Activated CD4-positive, alpha-beta T cell treated with anti-CD3 and anti-CD28 coated beads, Interleukin-2, Interleukin-4, amounts not matched to agents 100 ng/mL and 50 ng/mL, durations not matched to agents 16 hours and 8 hours (primary cell): ENCODE data around the gene COQ2.
"Not testable (repeated sequence)": the region's sequence is repeated elsewhere in the genome, so short reads cannot be mapped to it uniquely, and the experiment has no call there.

Experiments
- DNase-seq: peaks from one replicate; pipeline ENCODE4 v3.0.0-alpha.2; 2020; ENCODE audit warnings: low spot score

Gene COQ2, protein sequence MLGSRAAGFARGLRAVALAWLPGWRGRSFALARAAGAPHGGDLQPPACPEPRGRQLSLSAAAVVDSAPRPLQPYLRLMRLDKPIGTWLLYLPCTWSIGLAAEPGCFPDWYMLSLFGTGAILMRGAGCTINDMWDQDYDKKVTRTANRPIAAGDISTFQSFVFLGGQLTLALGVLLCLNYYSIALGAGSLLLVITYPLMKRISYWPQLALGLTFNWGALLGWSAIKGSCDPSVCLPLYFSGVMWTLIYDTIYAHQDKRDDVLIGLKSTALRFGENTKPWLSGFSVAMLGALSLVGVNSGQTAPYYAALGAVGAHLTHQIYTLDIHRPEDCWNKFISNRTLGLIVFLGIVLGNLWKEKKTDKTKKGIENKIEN

DNA sequence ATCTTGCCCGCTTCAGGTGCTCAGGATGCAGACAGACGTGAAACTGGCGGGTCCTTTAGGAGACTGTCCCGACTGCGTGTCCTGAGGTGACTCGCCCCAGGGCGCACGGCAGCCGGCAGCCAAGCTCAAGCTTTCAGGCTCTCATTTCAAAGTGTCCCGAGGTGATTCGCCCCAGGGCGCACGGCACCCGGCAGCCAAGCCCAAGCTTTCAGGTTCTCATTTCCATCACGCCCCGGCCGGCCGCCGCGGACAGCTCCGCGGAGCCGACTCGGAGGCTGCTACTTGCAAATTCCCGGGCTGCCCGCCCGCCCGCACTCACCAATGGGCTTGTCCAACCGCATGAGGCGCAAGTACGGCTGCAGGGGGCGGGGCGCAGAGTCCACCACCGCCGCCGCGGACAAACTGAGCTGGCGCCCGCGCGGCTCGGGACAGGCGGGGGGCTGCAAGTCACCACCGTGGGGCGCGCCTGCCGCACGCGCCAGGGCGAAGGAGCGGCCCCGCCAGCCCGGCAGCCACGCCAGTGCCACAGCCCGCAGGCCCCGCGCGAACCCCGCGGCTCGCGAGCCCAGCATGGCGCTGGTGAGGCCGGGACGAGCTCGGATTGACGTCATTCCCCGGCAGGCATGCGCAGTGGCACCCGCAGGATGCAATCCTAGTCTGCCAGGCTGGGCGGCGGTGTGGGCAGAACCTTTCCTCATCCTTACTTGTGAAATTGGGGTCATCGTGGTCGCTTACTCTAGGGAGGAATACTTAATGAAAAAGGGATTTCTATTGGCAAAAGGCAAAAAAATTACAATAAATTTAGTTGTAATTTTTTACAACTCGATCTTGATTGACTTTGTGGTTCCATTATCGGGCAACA is at the start of gene COQ2:
TSS of gene COQ2 (minus strand) at position 606 of the 862 bp plus-strand sequence. CDS start at position 572, 34 bp downstream.
- DNase-seq, result peak; percentile 95

- no peak for DNase-seq
Measured at GRCh38 chr4:83331956-83332355, 47.4 kb upstream of the COQ2 start.

DNA sequence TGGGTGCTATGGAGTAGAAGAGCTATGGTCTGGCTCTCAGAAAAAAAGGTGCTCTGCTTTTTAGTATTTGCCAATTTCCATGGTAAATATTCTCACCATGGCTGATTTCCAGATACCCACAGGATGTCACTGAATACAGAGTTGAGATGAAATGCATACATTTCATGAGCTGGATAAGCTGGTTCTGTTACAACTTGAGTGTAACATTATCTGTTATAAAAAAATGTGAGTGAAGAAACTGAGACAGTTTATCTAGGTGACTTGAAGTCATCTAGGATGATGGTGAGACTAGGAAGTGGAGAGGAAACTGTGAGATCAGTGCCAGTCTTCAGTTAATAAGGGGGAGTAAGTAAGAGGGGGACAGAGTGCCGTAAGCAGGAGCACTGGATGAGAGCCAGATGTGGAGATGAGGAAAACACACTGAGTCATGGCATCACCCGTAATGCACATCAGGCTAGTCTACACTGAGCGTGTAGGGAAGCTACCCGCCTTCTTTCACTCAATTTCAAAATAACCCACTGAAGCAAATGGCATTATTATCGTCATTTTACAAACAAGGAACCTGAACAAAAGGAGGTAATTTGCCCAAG is 45.0 kb upstream of the COQ2 start:
- DNase-seq, result no peak

GRCh38 chr4:83328521-83329187 is 44.1 kb upstream of the COQ2 start:
- no peak for DNase-seq

GRCh38 chr4:83326546-83326945 is 41.9 kb upstream of the COQ2 start:
- DNase-seq, result no peak

DNA sequence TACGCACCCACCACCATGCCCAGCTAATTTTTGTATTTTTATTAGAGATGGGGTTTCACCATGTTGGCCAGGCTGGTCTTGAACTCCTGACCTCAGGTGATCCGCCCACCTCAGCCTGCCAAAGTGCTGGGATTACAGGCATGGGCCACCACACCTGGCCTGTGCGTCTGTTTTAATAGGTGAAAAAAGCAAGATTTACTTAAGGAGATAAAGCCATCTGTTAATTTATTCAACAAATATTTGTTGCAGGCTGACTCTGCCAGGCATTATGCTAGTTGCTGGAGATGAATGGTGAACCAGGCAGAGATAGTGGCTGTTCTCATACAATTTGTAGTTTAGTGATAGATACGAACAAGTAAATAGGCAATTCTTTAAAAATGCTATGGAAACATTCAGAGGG is 40.7 kb upstream of the COQ2 start:
- not testable (repeated sequence) for DNase-seq

GRCh38 chr4:83323136-83323535 is 38.5 kb upstream of the COQ2 start:
- no peak for DNase-seq

GRCh38 chr4:83320548-83320947 is 36.0 kb upstream of the COQ2 start:
- peak; percentile 46 for DNase-seq

DNA sequence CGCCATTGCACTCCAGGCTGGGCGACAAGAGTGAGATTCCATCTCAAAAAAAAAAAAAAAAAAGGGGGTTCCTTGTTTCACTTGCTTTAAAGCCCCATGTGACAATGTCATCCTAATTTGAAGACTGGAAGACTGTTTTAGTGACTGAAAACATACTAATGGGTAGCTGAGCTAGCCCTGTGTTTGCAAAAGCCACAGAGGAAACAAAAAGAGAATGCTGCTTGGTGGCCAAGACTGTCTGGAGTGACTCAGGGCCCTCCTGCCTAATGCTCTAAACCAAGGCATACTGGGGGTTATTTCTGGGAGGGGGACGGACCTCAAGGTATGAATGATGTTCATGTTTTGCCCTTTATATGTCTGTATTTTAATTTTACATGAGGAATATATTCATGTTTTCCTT is 34.1 kb upstream of the COQ2 start:
- no peak for DNase-seq

- DNase-seq, result no peak
Measured at GRCh38 chr4:83317671-83318070, 33.1 kb upstream of the COQ2 start.

DNA sequence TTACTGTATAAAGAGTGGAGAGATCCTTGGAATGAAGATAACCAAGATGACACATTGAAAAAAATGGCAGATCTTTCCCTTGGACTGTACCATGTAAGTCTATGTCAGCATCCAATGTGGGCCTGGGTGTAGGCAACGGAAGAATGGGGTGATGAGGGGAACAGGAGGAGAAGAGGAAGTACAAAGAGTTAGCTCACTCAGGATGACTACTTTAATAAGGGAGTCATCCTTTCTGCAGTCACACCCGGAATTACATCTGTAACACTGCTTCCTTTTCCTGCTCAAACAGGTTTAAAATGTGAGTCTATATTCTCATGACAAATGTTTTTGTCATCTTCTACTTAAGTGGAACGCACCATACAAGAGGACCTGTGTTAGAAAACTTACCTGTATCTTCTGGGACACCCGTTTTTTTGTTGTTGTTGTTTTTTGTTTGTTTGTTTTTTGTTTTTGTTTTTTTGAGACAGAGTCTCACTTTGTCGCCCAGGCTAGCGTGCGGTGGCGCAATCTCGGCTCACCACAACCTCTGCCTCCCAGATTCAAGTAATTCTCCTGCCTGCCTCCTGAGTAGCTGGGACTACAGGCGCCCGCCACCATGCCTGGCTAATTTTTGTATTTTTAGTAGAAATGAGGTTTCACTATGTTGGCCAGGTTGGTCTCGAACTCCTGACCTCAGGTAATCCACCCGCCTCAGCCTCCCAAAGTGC is 32.0 kb upstream of the COQ2 start:
- no peak for DNase-seq

DNA sequence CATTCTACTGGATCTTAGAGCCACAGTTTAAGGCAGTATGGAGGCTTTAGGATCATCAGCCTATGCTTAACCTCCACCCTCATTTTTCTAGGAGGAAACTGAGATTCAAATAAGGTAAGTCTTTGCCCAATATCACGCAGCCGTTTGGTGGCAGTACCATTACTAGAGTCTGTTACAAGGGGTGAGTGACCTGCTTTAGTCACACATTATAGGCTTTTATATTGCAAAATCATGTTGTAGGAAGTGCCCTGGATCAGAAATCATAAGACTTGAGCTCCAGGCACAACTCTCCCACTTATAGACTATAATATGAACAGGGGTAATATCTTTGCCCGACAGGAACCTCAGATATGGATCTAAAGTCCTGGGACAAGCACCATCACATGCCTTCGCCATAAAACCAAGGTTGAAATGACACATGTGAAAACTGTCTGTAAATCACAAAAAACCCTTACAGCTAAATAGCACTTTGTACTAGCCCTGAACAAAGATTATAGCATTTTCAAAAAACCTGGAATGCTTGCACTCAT is 30.8 kb upstream of the COQ2 start:
- DNase-seq, result no peak

GRCh38 chr4:83308672-83309071 is 24.1 kb upstream of the COQ2 start:
- DNase-seq, result no peak

- DNase-seq, result no peak
Measured at GRCh38 chr4:83307920-83308319, 23.3 kb upstream of the COQ2 start.

GRCh38 chr4:83305187-83305586 is 20.6 kb upstream of the COQ2 start:
- DNase-seq, result no peak

- no peak for DNase-seq
Measured at GRCh38 chr4:83297548-83298260, 13.1 kb upstream of the COQ2 start.

GRCh38 chr4:83293305-83294046 is 8.9 kb upstream of the COQ2 start:
- DNase-seq, result no peak

DNA sequence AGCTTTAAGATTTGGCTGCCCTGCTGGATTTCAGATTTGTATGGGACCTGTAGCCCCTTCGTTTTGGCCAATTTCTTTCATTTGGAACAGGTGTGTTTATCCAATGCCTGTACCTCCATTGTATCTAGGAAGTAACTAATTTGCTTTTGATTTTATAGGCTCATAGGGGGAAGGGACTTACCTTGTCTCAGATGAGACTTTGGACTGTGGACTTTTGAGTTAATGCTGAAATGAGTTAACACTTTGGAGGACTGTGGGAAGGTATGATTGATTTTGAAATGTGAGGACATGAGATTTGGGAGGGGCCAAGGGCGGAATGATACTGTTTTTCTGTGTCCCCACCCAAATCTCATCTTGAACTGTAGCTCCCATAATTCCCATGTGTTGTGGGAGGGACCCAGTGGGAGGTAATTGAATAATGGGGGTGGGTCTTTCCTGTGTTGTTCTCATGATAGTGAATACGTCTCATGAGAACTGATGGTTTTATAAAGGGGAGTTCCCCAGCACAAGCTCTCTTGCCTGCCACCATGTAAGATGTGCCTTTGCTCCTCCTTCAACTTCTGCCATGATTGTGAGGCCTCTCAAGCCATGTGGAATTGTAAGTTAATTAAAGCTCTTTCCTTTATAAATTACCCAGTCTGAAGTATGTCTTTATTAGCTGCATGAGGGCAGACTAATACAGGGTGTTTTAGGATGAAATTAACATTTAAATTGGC is 5.6 kb upstream of the COQ2 start:
- not testable (repeated sequence) for DNase-seq

- DNase-seq, result not testable (repeated sequence)
Measured at GRCh38 chr4:83288381-83288780, 3.8 kb upstream of the COQ2 start.
